Loucy (cell line): ENCODE measurements around the gene SAXO1.

Source experiments
- H2AFZ ChIP-seq: fragments of 200-600 bp; sonication (generic); 2 replicates; pipeline ENCODE4 v1.6.0; 2016; ENCODE audit warnings: antibody characterized with exemption, mild to moderate bottlenecking, low read length, moderate library complexity
- H3F3A ChIP-seq: fragments of 200-600 bp; 2 replicates; pipeline ENCODE4 v1.6.0; 2016; ENCODE audit warnings: antibody characterized with exemption, low read depth, mild to moderate bottlenecking
- H3K27me3 ChIP-seq: fragments of 200-600 bp; sonication (generic); 2 replicates; pipeline ENCODE4 v1.6.1; 2014; ENCODE audit warnings: low read length, mild to moderate bottlenecking; ENCODE audit not compliant: insufficient read depth, poor library complexity, severe bottlenecking
- H3K36me3 ChIP-seq: fragments of 200-600 bp; sonication (generic); 2 replicates; pipeline ENCODE4 v1.6.1; 2016; ENCODE audit warnings: low read length; ENCODE audit not compliant: insufficient read depth
- H3K4me1 ChIP-seq: fragments of 200-600 bp; sonication (generic); 2 replicates; pipeline ENCODE4 v1.5.1; 2014; ENCODE audit warnings: low read length, mild to moderate bottlenecking; ENCODE audit not compliant: insufficient read depth, poor library complexity, severe bottlenecking
- H3K4me2 ChIP-seq: fragments of 200-600 bp; sonication (generic); 2 replicates; pipeline ENCODE4 v1.6.0; 2014; ENCODE audit warnings: antibody characterized with exemption, low read length, low read depth, mild to moderate bottlenecking; ENCODE audit not compliant: poor library complexity, severe bottlenecking
- H3K4me3 ChIP-seq: fragments of 200-600 bp; sonication (generic); 2 replicates; pipeline ENCODE4 v1.5.1; 2014; ENCODE audit warnings: low read length, mild to moderate bottlenecking, mixed read lengths; ENCODE audit not compliant: poor library complexity, severe bottlenecking
- H3K79me2 ChIP-seq: fragments of 200-600 bp; sonication (generic); 2 replicates; pipeline ENCODE4 v1.6.1; 2014; ENCODE audit warnings: low read length; ENCODE audit not compliant: insufficient read depth
- H3K9ac ChIP-seq: fragments of 200-600 bp; sonication (generic); 2 replicates; pipeline ENCODE4 v1.6.0; 2014; ENCODE audit warnings: mild to moderate bottlenecking, low read depth, low read length, moderate library complexity; ENCODE audit not compliant: poor library complexity, severe bottlenecking
- H3K9me2 ChIP-seq: fragments of 200-600 bp; sonication (generic); replicated peaks from 2 replicates; pipeline ENCODE4 v1.6.1; 2016; ENCODE audit warnings: low read depth, low read length, mixed read lengths
- H3K9me3 ChIP-seq: fragments of 200-600 bp; sonication (generic); 2 replicates; pipeline ENCODE4 v1.6.1; 2014; ENCODE audit warnings: mild to moderate bottlenecking, antibody characterized with exemption, low read length, low read depth; ENCODE audit not compliant: insufficient read depth
- H4K20me1 ChIP-seq: fragments of 200-600 bp; sonication (generic); 2 replicates; pipeline ENCODE4 v1.6.0; 2014; ENCODE audit warnings: antibody characterized with exemption, low read length, mild to moderate bottlenecking; ENCODE audit not compliant: insufficient read depth, poor library complexity, severe bottlenecking
- CTCF ChIP-seq: fragments of 200-600 bp; sonication (generic); conservative IDR thresholded peaks from 2 replicates; pipeline ENCODE4 v1.5.1; 2014; ENCODE audit warnings: mild to moderate bottlenecking, antibody characterized with exemption, low read length
- EZH2phosphoT487 ChIP-seq: fragments of 200-600 bp; IDR thresholded peaks from 2 replicates; pipeline ENCODE4 v1.6.1; 2018; ENCODE audit warnings: antibody characterized with exemption, mild to moderate bottlenecking, moderate library complexity, borderline replicate concordance

Gene SAXO1

DNA sequence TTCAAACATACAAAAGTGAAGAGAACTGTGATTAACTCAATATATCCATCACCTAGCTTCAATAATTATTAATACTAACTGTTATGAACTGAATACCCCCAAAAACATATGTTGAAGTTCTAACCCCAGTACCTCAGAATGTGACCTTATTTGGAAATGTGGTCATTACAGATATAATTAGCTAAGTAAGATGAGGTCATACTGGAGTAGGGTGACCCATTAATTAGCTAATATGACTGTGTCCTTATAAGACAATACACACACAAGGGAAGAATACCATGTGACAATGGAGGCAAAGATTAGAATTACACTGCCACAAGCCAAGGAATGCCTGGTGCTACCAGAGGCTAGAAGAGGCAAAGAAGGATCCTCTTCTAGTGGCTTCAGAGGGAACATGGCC, 24.0 kb upstream of the SAXO1 start:
- no peaks in the 10 kb centered on the region for H3K9me2 ChIP-seq
- H3K27me3 ChIP-seq, result no peaks in the 10 kb centered on the region
- H3K4me1 ChIP-seq, result no peaks in the 10 kb centered on the region
- peaks cover 6% of the 10 kb centered on the region; the same call in 1 of the 2 replicates for H3K79me2 ChIP-seq
- no peak for TF ChIP-seq EZH2phosphoT487
- no peak for TF ChIP-seq CTCF
- no peaks in the 10 kb centered on the region for H3K9me3 ChIP-seq
- no peaks in the 10 kb centered on the region for H3F3A ChIP-seq
- H3K4me3 ChIP-seq, result no peak overlapping the region
- peaks cover 60% of the 10 kb centered on the region; the same call in 1 of the 2 replicates for H3K36me3 ChIP-seq
- H4K20me1 ChIP-seq, result no peaks in the 10 kb centered on the region
- H3K4me2 ChIP-seq, result no peak overlapping the region
- no peak overlapping the region for H3K9ac ChIP-seq
- H2AFZ ChIP-seq, result no peak overlapping the region

- H3K4me3 ChIP-seq, result peak overlapping the region; percentile 78
- peak overlapping the region; percentile 84 for H3K9ac ChIP-seq
These were observed 17.9 kb upstream of the SAXO1 start for GRCh38 chr9:19050637-19051591.

More at GRCh38 chr9:19050637-19051591, 17.9 kb upstream of the SAXO1 start:
- H3F3A ChIP-seq, result no peaks in the 10 kb centered on the region; the same call in 1 of the 2 replicates
- no peak overlapping the region for H2AFZ ChIP-seq
- H3K9me2 ChIP-seq, result no peaks in the 10 kb centered on the region
- TF ChIP-seq CTCF, result no peak
- no peak for TF ChIP-seq EZH2phosphoT487
- peaks cover 5% of the 10 kb centered on the region for H3K4me1 ChIP-seq
- H3K4me2 ChIP-seq, result peak overlapping the region; percentile 76
- no peaks in the 10 kb centered on the region for H3K27me3 ChIP-seq
- no peaks in the 10 kb centered on the region for H3K9me3 ChIP-seq
- peaks cover 4% of the 10 kb centered on the region; the same call in 1 of the 2 replicates for H3K36me3 ChIP-seq
- H4K20me1 ChIP-seq, result peaks cover 7% of the 10 kb centered on the region
- peaks cover 31% of the 10 kb centered on the region for H3K79me2 ChIP-seq
